H1 (cell line): ENCODE results near the gene SSRP1. TPM values are rescaled to one million over a fixed set of nuclear protein-coding genes. Genes with fewer than 3 reads are reported as not detected.

Source experiments
- CTCF ChIA-PET: fragments of 300-600 bp; sonication (Branson Sonifier 250); formaldehyde crosslinking; loops from one replicate; lab custom pipeline; 2021; ENCODE audit not compliant: partially characterized antibody; lab: Charles Lee
- POLR2A ChIA-PET: fragments of 300-600 bp; sonication (Branson Sonifier 250); formaldehyde crosslinking; loops from one replicate; lab custom pipeline; 2021; ENCODE audit warnings: inconsistent platforms; ENCODE audit not compliant: partially characterized antibody; lab: Charles Lee
- DNase-seq, 2 experiments: peaks; one replicate each; pipeline versions ENCODE4 v3.0.0 to v3.0.0-alpha.2; 2010 to 2022; ENCODE audit warnings: low spot score in 2 of 2, low read depth in 1 of 2, mixed read lengths in 1 of 2
- FAIRE-seq: peaks from 2 replicates; lab custom pipeline; 2011; peaks lifted over from hg19 to GRCh38; lab: Jason Lieb, UNC
- H2AFZ ChIP-seq: 2 replicates; pipeline ENCODE4 v1.8.1; 2012; ENCODE audit warnings: low read length, inconsistent platforms
- H2AK5ac ChIP-seq: 2 replicates; pipeline ENCODE4 v1.6.1; 2013; ENCODE audit warnings: low read depth, low read length
- H2BK120ac ChIP-seq: replicated peaks from 2 replicates; pipeline ENCODE3; 2013; ENCODE audit warnings: low read depth, low read length, inconsistent platforms
- H2BK12ac ChIP-seq: 2 replicates; pipeline ENCODE4 v1.6.1; 2013; ENCODE audit warnings: low read depth, low read length
- H2BK15ac ChIP-seq: 2 replicates; pipeline ENCODE4 v1.6.1; 2013; ENCODE audit warnings: low read length
- H2BK20ac ChIP-seq: 2 replicates; pipeline ENCODE4 v1.6.1; 2013; ENCODE audit warnings: low read length
- H2BK5ac ChIP-seq: 2 replicates; pipeline ENCODE4 v1.6.1; 2013; ENCODE audit warnings: low read depth, low read length
- H3K14ac ChIP-seq: 2 replicates; pipeline ENCODE4 v1.6.1; 2013; ENCODE audit warnings: inconsistent platforms; ENCODE audit not compliant: insufficient read length
- H3K18ac ChIP-seq: 2 replicates; pipeline ENCODE4 v1.6.1; 2013; ENCODE audit warnings: low read length; ENCODE audit errors: extremely low read depth
- H3K23ac ChIP-seq: 2 replicates; pipeline ENCODE4 v1.6.1; 2013; ENCODE audit warnings: inconsistent platforms; ENCODE audit not compliant: insufficient read length
- H3K23me2 ChIP-seq: 2 replicates; pipeline ENCODE4 v1.6.1; 2013; ENCODE audit warnings: low read depth, low read length
- H3K27ac ChIP-seq: 2 replicates; pipeline ENCODE4 v1.6.1; 2011; ENCODE audit warnings: low read depth, low read length, inconsistent platforms
- H3K27me3 ChIP-seq, 4 experiments: replicated peaks in 1 of 4; 1 replicate in 1 of 4; 2 replicates in 3 of 4; pipeline versions ENCODE4 v1.6.1 to v1.8.1; 2011 to 2013; ENCODE audit warnings: low read length in 3 of 4, mild to moderate bottlenecking in 3 of 4, inconsistent platforms in 2 of 4, mixed read lengths in 2 of 4, moderate library complexity in 1 of 4; ENCODE audit not compliant: control insufficient read depth in 3 of 4, insufficient read depth in 3 of 4; ENCODE audit errors: extremely low read depth in 1 of 4
- H3K36me3 ChIP-seq, 4 experiments: 2 replicates each; pipeline versions ENCODE4 v1.6.1 to v1.8.1; 2011 to 2013; ENCODE audit warnings: mild to moderate bottlenecking in 4 of 4, low read length in 3 of 4, moderate library complexity in 2 of 4, control low read depth in 1 of 4, inconsistent platforms in 1 of 4; ENCODE audit not compliant: insufficient read depth in 4 of 4, control insufficient read depth in 2 of 4
- H3K4ac ChIP-seq: replicated peaks from 2 replicates; pipeline ENCODE3; 2013; ENCODE audit warnings: low read length, low read depth, mixed read lengths, inconsistent platforms; ENCODE audit not compliant: insufficient read length
- H3K4me1 ChIP-seq, 4 experiments: replicated peaks in 1 of 4; 1 replicate in 1 of 4; 2 replicates in 3 of 4; pipeline versions ENCODE4 v1.6.1 to v1.8.1; 2011 to 2013; ENCODE audit warnings: low read length in 3 of 4, inconsistent platforms in 2 of 4, mixed read lengths in 1 of 4; ENCODE audit not compliant: insufficient read depth in 4 of 4, control insufficient read depth in 3 of 4
- H3K4me2 ChIP-seq, 2 experiments: 2 replicates each; pipeline versions ENCODE4 v1.6.1 to v1.8.1; 2011 to 2013; ENCODE audit warnings: low read depth in 2 of 2, low read length in 2 of 2, control low read depth in 1 of 2, inconsistent platforms in 1 of 2, mild to moderate bottlenecking in 1 of 2; ENCODE audit not compliant: insufficient read depth in 1 of 2
- H3K4me3 ChIP-seq, 4 experiments: fragments of 200-600, 300-600 bp in 1 of 4; sonication (generic), shearing (Covaris generic), sonication (Bioruptor Twin) in 1 of 4; 2 replicates each; pipeline versions ENCODE4 v1.5.1 to v1.8.1; 2011 to 2016; ENCODE audit warnings: low read length in 4 of 4, low read depth in 3 of 4, control low read depth in 2 of 4, inconsistent platforms in 2 of 4, mild to moderate bottlenecking in 2 of 4, mixed read lengths in 1 of 4, moderate library complexity in 1 of 4; ENCODE audit not compliant: insufficient read depth in 2 of 4; ENCODE audit errors: extremely low read depth in 1 of 4
- H3K56ac ChIP-seq: replicated peaks from 2 replicates; pipeline ENCODE3; 2013; ENCODE audit warnings: low read depth, mild to moderate bottlenecking, mixed read lengths, low read length, inconsistent platforms; ENCODE audit not compliant: insufficient read length
- H3K79me1 ChIP-seq: 2 replicates; pipeline ENCODE4 v1.6.1; 2013; ENCODE audit warnings: low read depth, low read length, control low read depth
- H3K79me2 ChIP-seq, 2 experiments: 2 replicates each; pipeline versions ENCODE4 v1.6.1 to v1.8.1; 2012 to 2013; ENCODE audit warnings: low read length in 2 of 2, mild to moderate bottlenecking in 2 of 2, inconsistent platforms in 1 of 2; ENCODE audit not compliant: insufficient read depth in 2 of 2, control insufficient read depth in 1 of 2
- H3K9ac ChIP-seq, 4 experiments: replicated peaks in 1 of 4; 1 replicate in 1 of 4; 2 replicates in 3 of 4; pipeline versions ENCODE4 v1.6.1 to v1.8.1; 2011 to 2013; ENCODE audit warnings: low read depth in 3 of 4, low read length in 3 of 4, control low read depth in 2 of 4, mild to moderate bottlenecking in 2 of 4, moderate library complexity in 2 of 4, inconsistent platforms in 1 of 4; ENCODE audit errors: extremely low read depth in 1 of 4
- H3K9me3 ChIP-seq, 2 experiments: 2 replicates each; pipeline versions ENCODE4 v1.6.1 to v1.8.1; 2012 to 2013; ENCODE audit warnings: mild to moderate bottlenecking in 2 of 2, moderate library complexity in 2 of 2, control low read depth in 1 of 2, inconsistent platforms in 1 of 2, low read depth in 1 of 2, low read length in 1 of 2, mixed read lengths in 1 of 2; ENCODE audit not compliant: insufficient read depth in 2 of 2
- H4K20me1 ChIP-seq, 2 experiments: replicated peaks in 1 of 2; 2 replicates each; pipeline versions ENCODE3 to v1.8.1; 2011 to 2013; ENCODE audit warnings: inconsistent platforms in 2 of 2, low read length in 2 of 2, mild to moderate bottlenecking in 1 of 2; ENCODE audit not compliant: insufficient read depth in 2 of 2, control insufficient read depth in 1 of 2
- H4K5ac ChIP-seq: 2 replicates; pipeline ENCODE4 v1.6.1; 2013; ENCODE audit warnings: low read length, low read depth, mixed read lengths, inconsistent platforms; ENCODE audit not compliant: insufficient read length
- H4K8ac ChIP-seq: 2 replicates; pipeline ENCODE4 v1.8.0; 2013; ENCODE audit warnings: mild to moderate bottlenecking, moderate library complexity, low read length, inconsistent platforms; ENCODE audit not compliant: insufficient read depth; ENCODE audit errors: extremely low read depth
- H4K91ac ChIP-seq: replicated peaks from 2 replicates; pipeline ENCODE3; 2013; ENCODE audit warnings: low read length, mixed read lengths, inconsistent platforms; ENCODE audit not compliant: insufficient read length
- CBX5 ChIP-seq: fragments of 300-800, 300-1000 bp; sonication (generic); IDR thresholded peaks from 2 replicates; pipeline ENCODE4 v1.7.1; 2016; ENCODE audit warnings: antibody characterized with exemption, low read length, low read depth
- CHD1 ChIP-seq: IDR thresholded peaks from 2 replicates; pipeline ENCODE4 v1.6.1; 2012; ENCODE audit warnings: low read depth, low read length, improper control_type of control experiment
- HDAC2 ChIP-seq, 2 experiments: fragments of 300-600 bp in 1 of 2; sonication (generic) in 1 of 2; IDR thresholded peaks; 2 replicates each; pipeline ENCODE4 v1.6.1; 2011 to 2012; ENCODE audit warnings: low read depth in 2 of 2, low read length in 2 of 2, mild to moderate bottlenecking in 2 of 2, moderate library complexity in 2 of 2, borderline replicate concordance in 1 of 2, inconsistent platforms in 1 of 2
- HDAC6 ChIP-seq: IDR thresholded peaks from one replicate; pipeline ENCODE4 v1.7.1; 2012; ENCODE audit warnings: low read depth, mild to moderate bottlenecking, inconsistent platforms, low read length, moderate library complexity
- NRF1 ChIP-seq: IDR thresholded peaks from 2 replicates; pipeline ENCODE4 v1.6.1; 2011; ENCODE audit warnings: mild to moderate bottlenecking, low read depth, low read length, improper control_type of control experiment
- PHF8 ChIP-seq: fragments of 200-600 bp; sonication (generic); conservative IDR thresholded peaks from 2 replicates; pipeline ENCODE4 v1.7.1; 2012; ENCODE audit warnings: low read depth, mild to moderate bottlenecking, inconsistent platforms, low read length, moderate library complexity
- RFX5 ChIP-seq: IDR thresholded peaks from 2 replicates; pipeline ENCODE4 v1.6.1; 2011; ENCODE audit warnings: low read depth, low read length, improper control_type of control experiment, borderline replicate concordance
- SAP30 ChIP-seq: fragments of 300-600 bp; sonication (generic); IDR thresholded peaks from 2 replicates; pipeline ENCODE4 v1.7.1; 2012; ENCODE audit warnings: low read length, moderate library complexity, mild to moderate bottlenecking, inconsistent platforms; ENCODE audit not compliant: insufficient read depth, insufficient replicate concordance
- SRF ChIP-seq: IDR thresholded peaks from 2 replicates; pipeline ENCODE4 v1.6.1; 2011; ENCODE audit warnings: mild to moderate bottlenecking, low read depth, low read length, moderate library complexity
- TAF1 ChIP-seq: IDR thresholded peaks from 2 replicates; pipeline ENCODE4 v1.6.1; 2011; ENCODE audit warnings: mild to moderate bottlenecking, low read depth, low read length
- WGBS, 2 experiments: shearing (Covaris generic) in 1 of 2; methylation state at CpG; one replicate each; pipeline versions ENCODE4 v1.1.6 to v1.1.7; 2013 to 2015; ENCODE audit warnings: low lambda C conversion rate in 2 of 2, mixed read lengths in 2 of 2, inconsistent platforms in 1 of 2, low coverage in 1 of 2, missing lambda C conversion rate in 1 of 2; ENCODE audit not compliant: insufficient replicate concordance in 2 of 2, insufficient coverage in 1 of 2, insufficient read length in 1 of 2; ENCODE audit errors: extremely low coverage in 1 of 2, missing lambda C conversion rate in 1 of 2; 5-methylcytosine and 5-hydroxymethylcytosine counted together
- polyA plus RNA-seq, 7 experiments: library from polyadenylated mRNA; depleted of rRNA in 3 of 7; stranded (reverse) in 5 of 7; unstranded in 2 of 7; fragments of >200 nt in 5 of 7; fragments of 200-250 nt in 2 of 7; gene quantifications; 1 replicate in 5 of 7; 2 replicates in 1 of 7; 4 replicates in 1 of 7; pipeline versions ENCODE4 v1.2.1 to v1.2.3, GENCODE V29; 2011 to 2013; ENCODE audit warnings: missing spikeins in 2 of 7, mixed read lengths in 2 of 7
- total RNA-seq: library from RNA; stranded (reverse); fragmentation: NEBNext Ultra II Directional; extraction: Animal tissue kit (Norgen Biotek cat#: 25700); gene quantifications from 2 replicates; pipeline ENCODE4 v1.2.1, GENCODE V29; 2021
- TF ChIP-seq, protein P1 (sequence below), 3 experiments: IDR thresholded peaks; 1 replicate in 2 of 3; 2 replicates in 1 of 3; pipeline versions ENCODE4 v1.5.1 to v1.6.1; 2011; ENCODE audit warnings: low read length in 3 of 3, mild to moderate bottlenecking in 3 of 3, inconsistent platforms in 2 of 3, low read depth in 1 of 3, moderate library complexity in 1 of 3; ENCODE audit not compliant: insufficient read depth in 1 of 3; ENCODE audit errors: control extremely low read depth in 1 of 3

SSRP1 gene
- total and polyA plus RNA-seq, 2 of the 8 experiments (the other 6 are each of a cell fraction or from before 2014, with no cell fraction given) = 259 to 281 TPM

DNA sequence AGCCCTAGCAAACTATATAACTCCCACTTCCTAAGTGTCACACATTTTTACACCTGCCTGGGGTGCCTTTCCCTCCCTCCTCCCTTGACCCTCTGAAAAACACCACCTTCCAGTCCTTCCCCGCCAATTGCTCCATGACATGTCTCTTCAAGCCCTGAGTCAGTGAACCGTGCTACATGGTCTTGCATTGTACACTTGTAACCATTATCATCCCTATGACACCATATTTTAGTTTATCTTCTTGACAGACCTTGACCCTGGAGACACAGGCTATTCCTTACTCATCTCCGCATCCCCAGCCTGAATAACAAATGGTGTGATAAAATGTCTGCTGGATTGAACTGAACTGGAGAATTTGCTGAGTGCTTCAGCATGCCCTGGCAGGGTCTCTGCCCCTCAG is 47.8 kb downstream of the SSRP1 start:
- no peak overlapping the region for H3K56ac ChIP-seq
- no peaks in the 10 kb centered on the region for H3K36me3 ChIP-seq
- H4K5ac ChIP-seq = no peak overlapping the region
- no peaks in the 10 kb centered on the region for H4K20me1 ChIP-seq
- no peak overlapping the region for H2AFZ ChIP-seq
- peak overlapping the region; percentile 45; the same call in 1 of the 2 replicates for H2BK12ac ChIP-seq
- ChIA-PET POLR2A (interaction anchor here (1.5 to 39.4 kb wide), 2 partner anchors 13 to 37 kb away, joined by 3 to 1279 read pairs; partner anchors contain the start of genes P2RX3, SSRP1 and TNKS1BP1), CTCF (no interaction called here)
- H3K27me3 ChIP-seq = no peaks in the 10 kb centered on the region
- 95% methylated on average over 3 of the region's 3 CpGs; no CpG with 5 or more reads in 1 of the 2 experiments for WGBS, 2 experiments
- no peak overlapping the region for H3K27ac ChIP-seq
- peaks cover 3 to 9% (median 5%) of the 10 kb centered on the region in 4 experiments for H3K4me1 ChIP-seq
- H2BK20ac ChIP-seq = 0 out of 2 replicates have a peak overlapping the region, but pooled peaks have one; percentile 77
- no peak overlapping the region for H2BK15ac ChIP-seq
- no peak overlapping the region for H4K8ac ChIP-seq
- peaks cover 6% of the 10 kb centered on the region; the same call in 1 of the 2 replicates for H3K23me2 ChIP-seq
- H3K4me2 ChIP-seq = no peak overlapping the region
- H2AK5ac ChIP-seq = 0 out of 2 replicates have a peak overlapping the region, but pooled peaks have one; percentile 54
- no peak overlapping the region for H3K4me3 ChIP-seq
- H2BK120ac ChIP-seq = no peak overlapping the region
- no peak for FAIRE-seq
- H3K79me2 ChIP-seq = no peaks in the 10 kb centered on the region
- H3K9me3 ChIP-seq = no peaks in the 10 kb centered on the region
- no peak overlapping the region for H3K9ac ChIP-seq
- no peaks in the 10 kb centered on the region for H3K79me1 ChIP-seq
- no peak for DNase-seq
- H3K14ac ChIP-seq = no peak overlapping the region
- no peak overlapping the region for H3K23ac ChIP-seq
- no peak overlapping the region for H3K4ac ChIP-seq
- H3K18ac ChIP-seq = no peak overlapping the region; the same call in 1 of the 2 replicates
- H4K91ac ChIP-seq = no peak overlapping the region
- no peak overlapping the region for H2BK5ac ChIP-seq
- TF ChIP-seq RFX5 (no peak), CHD1 (no peak), TAF1 (no peak), PHF8 (no peak), SRF (no peak), CBX5 (no peak), NRF1 (no peak), HDAC6 (no peak), SAP30 (no peak), HDAC2 (IDR thresholded peaks at IDR 0.05; ENCODE audit: borderline replicate concordance in 1 of 2, low read depth in 2 of 2, low read length in 2 of 2) (no peak)
- TF ChIP-seq, protein P1, sequence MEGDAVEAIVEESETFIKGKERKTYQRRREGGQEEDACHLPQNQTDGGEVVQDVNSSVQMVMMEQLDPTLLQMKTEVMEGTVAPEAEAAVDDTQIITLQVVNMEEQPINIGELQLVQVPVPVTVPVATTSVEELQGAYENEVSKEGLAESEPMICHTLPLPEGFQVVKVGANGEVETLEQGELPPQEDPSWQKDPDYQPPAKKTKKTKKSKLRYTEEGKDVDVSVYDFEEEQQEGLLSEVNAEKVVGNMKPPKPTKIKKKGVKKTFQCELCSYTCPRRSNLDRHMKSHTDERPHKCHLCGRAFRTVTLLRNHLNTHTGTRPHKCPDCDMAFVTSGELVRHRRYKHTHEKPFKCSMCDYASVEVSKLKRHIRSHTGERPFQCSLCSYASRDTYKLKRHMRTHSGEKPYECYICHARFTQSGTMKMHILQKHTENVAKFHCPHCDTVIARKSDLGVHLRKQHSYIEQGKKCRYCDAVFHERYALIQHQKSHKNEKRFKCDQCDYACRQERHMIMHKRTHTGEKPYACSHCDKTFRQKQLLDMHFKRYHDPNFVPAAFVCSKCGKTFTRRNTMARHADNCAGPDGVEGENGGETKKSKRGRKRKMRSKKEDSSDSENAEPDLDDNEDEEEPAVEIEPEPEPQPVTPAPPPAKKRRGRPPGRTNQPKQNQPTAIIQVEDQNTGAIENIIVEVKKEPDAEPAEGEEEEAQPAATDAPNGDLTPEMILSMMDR (IDR thresholded peaks at IDR 0.05; ENCODE audit: control extremely low read depth in 1 of 3, insufficient read depth in 1 of 3, low read depth in 1 of 3, low read length in 3 of 3) = no peak
